H1 (cell line): ENCODE measurements around the gene SRRT. TPM values are rescaled to one million over a fixed set of nuclear protein-coding genes. Genes with fewer than 3 reads are reported as not detected.

Experiments
- ASH2L ChIP-seq: fragments of 200-600, 300-600 bp; sonication (generic); IDR thresholded peaks from one replicate; pipeline ENCODE4 v1.7.1; 2017; ENCODE audit warnings: low read length
- BACH1 ChIP-seq: IDR thresholded peaks from 2 replicates; pipeline ENCODE4 v1.6.1; 2012; ENCODE audit warnings: low read length, improper control_type of control experiment
- CBX5 ChIP-seq: fragments of 300-800, 300-1000 bp; sonication (generic); IDR thresholded peaks from 2 replicates; pipeline ENCODE4 v1.7.1; 2016; ENCODE audit warnings: antibody characterized with exemption, low read length, low read depth
- CHD2 ChIP-seq: IDR thresholded peaks from 2 replicates; pipeline ENCODE4 v1.6.1; 2012; ENCODE audit warnings: low read length, improper control_type of control experiment
- CREB1 ChIP-seq: IDR thresholded peaks from 2 replicates; pipeline ENCODE4 v1.6.1; 2012; ENCODE audit warnings: inconsistent platforms
- CTBP2 ChIP-seq: IDR thresholded peaks from 2 replicates; pipeline ENCODE4 v1.7.0; 2011; ENCODE audit warnings: borderline replicate concordance, mild to moderate bottlenecking, moderate library complexity, mixed read lengths, low read length; ENCODE audit not compliant: insufficient read depth, insufficient read length
- CTCF ChIP-seq, 3 experiments: IDR thresholded peaks; 1 replicate in 2 of 3; 2 replicates in 1 of 3; pipeline versions ENCODE4 v1.5.1 to v1.6.1; 2011; ENCODE audit warnings: low read length in 3 of 3, mild to moderate bottlenecking in 3 of 3, inconsistent platforms in 2 of 3, low read depth in 1 of 3, moderate library complexity in 1 of 3; ENCODE audit not compliant: insufficient read depth in 1 of 3; ENCODE audit errors: control extremely low read depth in 1 of 3
- GTF2F1 ChIP-seq: IDR thresholded peaks from 2 replicates; pipeline ENCODE4 v1.6.1; 2012; ENCODE audit warnings: low read depth, low read length, improper control_type of control experiment, borderline replicate concordance
- KDM1A ChIP-seq: fragments of 200-600, 300-600 bp; sonication (generic); IDR thresholded peaks from 2 replicates; pipeline ENCODE4 v1.7.1; 2016; ENCODE audit warnings: mild to moderate bottlenecking, low read length, borderline replicate concordance
- MAX ChIP-seq: IDR thresholded peaks from 2 replicates; pipeline ENCODE4 v1.6.1; 2012; ENCODE audit warnings: inconsistent platforms
- NANOG ChIP-seq: IDR thresholded peaks from 2 replicates; pipeline ENCODE4 v1.6.1; 2011; ENCODE audit warnings: low read length, low read depth, mild to moderate bottlenecking, inconsistent platforms; ENCODE audit not compliant: insufficient read depth, poor library complexity, severe bottlenecking
- PHF8 ChIP-seq: fragments of 200-600 bp; sonication (generic); conservative IDR thresholded peaks from 2 replicates; pipeline ENCODE4 v1.7.1; 2012; ENCODE audit warnings: low read depth, mild to moderate bottlenecking, inconsistent platforms, low read length, moderate library complexity
- POLR2AphosphoS5 ChIP-seq: IDR thresholded peaks from 2 replicates; pipeline ENCODE4 v1.6.1; 2011; ENCODE audit warnings: low read depth, low read length
- RBBP5 ChIP-seq: IDR thresholded peaks from 2 replicates; pipeline ENCODE4 v1.7.1; 2012; ENCODE audit warnings: low read depth, mild to moderate bottlenecking, inconsistent platforms, low read length, moderate library complexity, borderline replicate concordance
- RFX5 ChIP-seq: IDR thresholded peaks from 2 replicates; pipeline ENCODE4 v1.6.1; 2011; ENCODE audit warnings: low read depth, low read length, improper control_type of control experiment, borderline replicate concordance
- RXRA ChIP-seq: IDR thresholded peaks from 2 replicates; pipeline ENCODE4 v1.6.1; 2011; ENCODE audit warnings: low read depth, mild to moderate bottlenecking, low read length, moderate library complexity; ENCODE audit not compliant: insufficient read depth
- SIN3A ChIP-seq, 2 experiments: IDR thresholded peaks in 1 of 2; conservative IDR thresholded peaks in 1 of 2; 2 replicates each; pipeline ENCODE4 v1.6.1; 2011 to 2012; ENCODE audit warnings: low read length in 2 of 2, improper control_type of control experiment in 1 of 2, low read depth in 1 of 2, mild to moderate bottlenecking in 1 of 2
- SP2 ChIP-seq: IDR thresholded peaks from 2 replicates; pipeline ENCODE4 v1.6.1; 2012; ENCODE audit warnings: mild to moderate bottlenecking, low read length, inconsistent platforms
- SRF ChIP-seq: IDR thresholded peaks from 2 replicates; pipeline ENCODE4 v1.6.1; 2011; ENCODE audit warnings: mild to moderate bottlenecking, low read depth, low read length, moderate library complexity
- SUZ12 ChIP-seq: fragments of 200-600 bp; sonication (generic); IDR thresholded peaks from 2 replicates; pipeline ENCODE4 v1.6.1; 2012; ENCODE audit warnings: mild to moderate bottlenecking, inconsistent platforms, low read length, moderate library complexity, mixed read lengths
- TAF1 ChIP-seq: IDR thresholded peaks from 2 replicates; pipeline ENCODE4 v1.6.1; 2011; ENCODE audit warnings: mild to moderate bottlenecking, low read depth, low read length
- TAF7 ChIP-seq: optimal IDR thresholded peaks from 2 replicates; pipeline ENCODE3; 2011; ENCODE audit warnings: low read depth, mild to moderate bottlenecking, inconsistent platforms, low read length, moderate library complexity, borderline replicate concordance
- polyA plus RNA-seq, 7 experiments: library from polyadenylated mRNA; depleted of rRNA in 3 of 7; stranded (reverse) in 5 of 7; unstranded in 2 of 7; fragments of >200 nt in 5 of 7; fragments of 200-250 nt in 2 of 7; gene quantifications; 1 replicate in 5 of 7; 2 replicates in 1 of 7; 4 replicates in 1 of 7; pipeline versions ENCODE4 v1.2.1 to v1.2.3, GENCODE V29; 2011 to 2013; ENCODE audit warnings: missing spikeins in 2 of 7, mixed read lengths in 2 of 7
- total RNA-seq: library from RNA; stranded (reverse); fragmentation: NEBNext Ultra II Directional; extraction: Animal tissue kit (Norgen Biotek cat#: 25700); gene quantifications from 2 replicates; pipeline ENCODE4 v1.2.1, GENCODE V29; 2021

Gene SRRT
- total and polyA plus RNA-seq, 2 of the 8 experiments (the other 6 are each of a cell fraction or from before 2014, with no cell fraction given), result 66.7 to 237 TPM

- TF ChIP-seq CHD2 (no peak), SIN3A (conservative IDR thresholded peaks at IDR 0.05 in 1 of 2, IDR thresholded peaks at IDR 0.05 in 1 of 2; ENCODE audit: low read depth in 1 of 2, low read length in 2 of 2) (peak; percentile 51 to 87; a peak in 2 of 4 replicates), GTF2F1 (no peak), PHF8 (peak; percentile 85), CTBP2 (no peak), CBX5 (no peak), TAF7 (peak; percentile 16), SRF (no peak), SUZ12 (no peak), NANOG (no peak), KDM1A (no peak), BACH1 (no peak), RBBP5 (no peak), TAF1 (peak; percentile 61; the same call in 1 of the 2 replicates), ASH2L (peak; percentile 2), SP2 (no peak), CREB1 (no peak), RFX5 (no peak), RXRA (no peak), MAX (peak; percentile 94), POLR2AphosphoS5 (0 out of 2 replicates have a peak, but pooled peaks have one; percentile 85), CTCF (IDR thresholded peaks at IDR 0.05; ENCODE audit: control extremely low read depth in 1 of 3, insufficient read depth in 1 of 3, low read depth in 1 of 3, low read length in 3 of 3) (no peak)
Observed at GRCh38 chr7:100888988-100889750, 14.3 kb downstream of the SRRT start, which contains the start of gene UFSP1 (continued).
